Jurkat, Clone E6-1 (cell line): ENCODE results near the gene GLRX5. TPM values are rescaled to one million over a fixed set of nuclear protein-coding genes. Genes with fewer than 3 reads are reported as not detected.

Experiments
- DNase-seq: peaks from one replicate; pipeline ENCODE4 v3.0.0-alpha.2; 2011; ENCODE audit warnings: low read depth, low spot score
- H3K4me3 ChIP-seq: 2 replicates; pipeline ENCODE4 v1.5.1; 2011; ENCODE audit warnings: mild to moderate bottlenecking, low read length, control low read depth, moderate library complexity
- polyA plus RNA-seq: library from polyadenylated mRNA; unstranded; fragments of >200 nt; gene quantifications from one replicate; pipeline ENCODE4 v1.2.1, GENCODE V29; 2012; ENCODE audit warnings: missing spikeins; ENCODE audit not compliant: insufficient read length, insufficient read depth

GLRX5 gene
- polyA plus RNA-seq, result 104 TPM

DNA sequence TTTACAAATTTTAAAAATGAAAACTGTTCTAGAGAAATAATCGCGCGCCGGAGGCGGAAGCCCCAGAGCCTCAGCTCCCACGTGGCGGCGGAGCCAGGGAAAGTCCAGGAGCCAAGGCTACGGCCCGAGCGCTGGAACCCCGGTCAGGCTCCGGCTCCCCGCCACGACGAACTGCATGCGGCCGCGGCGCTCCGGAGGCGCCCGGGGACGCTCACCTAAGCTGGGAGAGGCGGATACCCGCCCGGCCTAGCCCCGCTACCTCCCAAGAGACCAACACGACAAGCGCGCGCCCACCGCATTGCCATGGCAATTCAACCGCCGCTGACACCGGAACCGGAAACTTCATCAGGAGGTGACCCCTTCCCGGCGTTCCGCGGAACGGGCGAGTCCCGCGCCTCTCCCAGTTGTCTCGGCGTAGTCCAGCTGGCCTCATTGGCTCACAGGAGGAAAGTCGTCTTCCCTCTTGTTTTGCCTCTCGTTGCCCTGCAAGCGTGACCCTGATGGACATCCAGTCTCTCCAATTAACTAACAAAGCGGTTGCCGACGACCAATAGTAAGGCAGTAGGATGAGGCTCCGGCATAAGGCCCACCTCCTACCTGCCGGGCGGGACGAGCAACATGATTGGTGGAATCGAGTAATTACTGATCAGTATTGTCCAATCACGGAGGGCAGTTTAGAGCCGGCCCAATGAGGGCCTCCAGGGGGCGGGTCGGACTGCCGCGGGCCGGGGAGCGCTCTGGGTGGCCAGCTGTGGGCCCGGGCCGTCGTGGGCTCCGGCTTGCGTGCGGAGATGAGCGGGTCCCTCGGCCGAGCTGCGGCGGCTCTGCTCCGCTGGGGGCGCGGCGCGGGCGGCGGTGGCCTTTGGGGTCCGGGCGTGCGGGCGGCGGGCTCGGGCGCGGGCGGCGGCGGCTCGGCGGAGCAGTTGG lies at the start of gene GLRX5:
Gene GLRX5, plus strand, starts transcription at position 752 of the 927 bp plus-strand sequence. Its CDS starts 40 bp downstream, at position 792.
- DNase-seq, result peak; percentile 100
- H3K4me3 ChIP-seq, result peak within 1 kb of the TSS; percentile 99

DNA sequence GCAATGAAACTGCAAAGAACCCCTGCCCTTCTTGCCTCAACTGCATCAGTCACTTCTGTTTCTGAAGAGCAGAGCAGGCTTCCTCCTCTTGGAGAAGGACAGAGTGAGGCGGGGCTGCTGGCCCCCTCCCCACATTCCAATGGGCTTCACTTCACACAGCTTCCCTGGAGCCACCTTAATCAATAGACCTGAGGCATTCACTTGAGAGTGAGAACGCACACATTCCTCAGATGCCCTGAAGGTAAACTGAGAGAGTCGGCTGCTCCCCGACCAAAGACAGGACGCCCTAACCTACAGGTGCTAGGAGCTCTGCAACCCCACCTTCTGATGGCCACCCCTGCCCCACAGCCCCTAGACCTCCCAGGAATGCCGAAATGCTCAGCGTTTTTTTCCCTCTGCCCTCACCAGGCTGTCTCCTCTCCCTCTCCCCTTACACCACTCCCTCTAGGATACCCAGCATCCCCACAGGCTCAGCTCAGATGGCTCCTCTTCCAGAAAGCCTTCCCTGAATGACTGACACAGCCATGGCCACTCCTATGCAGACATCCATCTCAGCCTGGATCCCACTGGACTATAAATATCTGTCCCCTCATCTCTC lies 49.5 kb upstream of the GLRX5 start:
- no peak for DNase-seq
- no peak overlapping the region for H3K4me3 ChIP-seq

DNA sequence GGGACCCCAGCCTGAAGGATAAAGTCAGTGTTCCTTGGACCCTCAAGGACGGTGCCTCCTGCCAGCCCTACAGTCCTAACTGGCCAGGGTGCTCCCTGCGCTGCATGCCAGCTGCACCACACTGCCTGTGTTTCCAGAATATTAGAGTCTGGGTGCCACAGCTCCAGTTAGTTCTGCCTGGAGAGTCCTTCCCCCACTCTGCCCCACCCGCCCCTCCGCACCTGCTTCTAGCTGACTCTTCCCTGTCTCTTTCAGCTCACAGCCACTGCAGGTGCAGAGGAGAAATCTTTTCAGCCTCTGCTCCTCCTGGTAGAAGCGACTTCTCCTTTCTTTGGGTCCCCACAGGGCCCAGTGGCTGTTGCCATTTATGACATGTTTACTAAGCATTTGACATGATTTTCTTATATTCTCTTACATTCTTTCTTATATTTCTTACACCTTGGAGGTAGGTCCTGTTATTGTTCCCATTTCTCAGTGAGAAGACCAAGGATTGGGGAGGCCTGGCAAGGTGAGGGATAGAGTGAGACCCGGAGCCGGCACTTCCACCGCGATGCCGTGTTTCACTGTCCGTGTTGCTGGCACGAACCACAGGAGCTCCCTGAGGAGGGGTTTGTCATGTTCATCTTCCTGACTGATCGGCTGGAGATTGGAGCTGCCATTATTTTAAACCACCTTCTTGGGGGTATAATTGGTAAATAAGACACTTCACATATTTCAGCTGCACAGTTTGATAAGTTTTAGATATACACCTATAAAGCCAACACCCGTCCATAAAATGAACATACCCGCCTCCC lies 47.8 kb upstream of the GLRX5 start:
- H3K4me3 ChIP-seq, result no peak overlapping the region
- DNase-seq, result no peak

DNA sequence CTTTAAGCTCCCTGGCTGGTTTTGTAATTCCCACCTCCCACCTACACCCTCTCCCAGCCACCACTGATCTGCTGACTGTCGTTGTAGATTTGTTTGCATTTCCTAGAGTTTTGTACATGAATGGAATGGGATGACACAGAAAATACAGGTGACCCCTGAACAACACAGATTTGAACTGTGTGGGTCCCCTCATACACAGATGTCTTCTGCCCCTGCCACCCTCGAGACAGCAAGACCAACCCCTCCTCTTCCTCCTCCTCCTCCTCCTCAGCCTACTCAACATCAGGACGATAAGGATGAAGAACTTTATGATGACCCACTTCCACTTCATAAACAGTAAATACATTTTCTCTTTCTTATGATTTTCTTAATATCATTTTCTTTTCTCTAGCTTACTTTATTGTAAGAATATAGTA lies 47.2 kb upstream of the GLRX5 start:
- H3K4me3 ChIP-seq, result no peak overlapping the region
- DNase-seq, result no peak

DNA sequence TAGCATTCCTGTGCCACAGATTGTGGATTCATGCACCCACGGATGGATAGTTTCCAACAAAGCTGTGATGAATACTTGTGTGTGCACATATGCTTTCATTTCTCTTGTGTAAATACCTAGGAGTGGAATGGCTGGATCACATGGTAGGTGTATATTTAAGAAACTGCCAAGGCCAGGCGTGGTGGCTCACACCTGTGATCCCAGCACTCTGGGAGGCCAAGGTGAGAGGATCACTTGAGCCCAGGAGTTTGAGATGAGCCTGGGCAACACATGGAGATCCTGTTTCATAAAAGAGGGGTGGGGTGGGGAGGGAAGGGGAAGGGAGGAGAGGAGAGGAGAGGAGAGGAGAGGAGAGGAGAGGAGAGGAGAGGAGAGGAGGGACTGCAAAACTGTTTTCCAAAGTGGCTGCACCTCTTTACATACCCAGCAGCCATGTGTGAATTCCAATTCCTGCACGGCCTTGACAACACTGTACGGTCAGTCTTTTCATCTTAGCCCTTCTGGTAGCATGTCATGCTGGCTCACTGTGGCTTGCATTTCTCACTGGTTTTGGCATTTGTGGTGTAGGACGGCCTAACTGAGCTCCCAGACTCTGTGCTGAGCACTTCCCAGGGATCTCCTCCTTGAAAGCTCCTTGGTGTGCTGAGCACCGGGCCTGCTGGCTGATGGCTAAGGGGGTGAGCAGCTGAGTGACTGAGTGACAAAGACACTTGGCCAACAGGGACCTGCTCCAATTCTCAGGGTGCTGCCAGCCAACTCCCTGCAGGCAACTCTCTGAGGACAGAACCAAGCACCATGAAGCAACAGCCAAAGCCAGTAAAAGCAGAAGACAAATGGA lies 46.3 kb upstream of the GLRX5 start:
- no peak overlapping the region for H3K4me3 ChIP-seq
- no peak for DNase-seq

DNA sequence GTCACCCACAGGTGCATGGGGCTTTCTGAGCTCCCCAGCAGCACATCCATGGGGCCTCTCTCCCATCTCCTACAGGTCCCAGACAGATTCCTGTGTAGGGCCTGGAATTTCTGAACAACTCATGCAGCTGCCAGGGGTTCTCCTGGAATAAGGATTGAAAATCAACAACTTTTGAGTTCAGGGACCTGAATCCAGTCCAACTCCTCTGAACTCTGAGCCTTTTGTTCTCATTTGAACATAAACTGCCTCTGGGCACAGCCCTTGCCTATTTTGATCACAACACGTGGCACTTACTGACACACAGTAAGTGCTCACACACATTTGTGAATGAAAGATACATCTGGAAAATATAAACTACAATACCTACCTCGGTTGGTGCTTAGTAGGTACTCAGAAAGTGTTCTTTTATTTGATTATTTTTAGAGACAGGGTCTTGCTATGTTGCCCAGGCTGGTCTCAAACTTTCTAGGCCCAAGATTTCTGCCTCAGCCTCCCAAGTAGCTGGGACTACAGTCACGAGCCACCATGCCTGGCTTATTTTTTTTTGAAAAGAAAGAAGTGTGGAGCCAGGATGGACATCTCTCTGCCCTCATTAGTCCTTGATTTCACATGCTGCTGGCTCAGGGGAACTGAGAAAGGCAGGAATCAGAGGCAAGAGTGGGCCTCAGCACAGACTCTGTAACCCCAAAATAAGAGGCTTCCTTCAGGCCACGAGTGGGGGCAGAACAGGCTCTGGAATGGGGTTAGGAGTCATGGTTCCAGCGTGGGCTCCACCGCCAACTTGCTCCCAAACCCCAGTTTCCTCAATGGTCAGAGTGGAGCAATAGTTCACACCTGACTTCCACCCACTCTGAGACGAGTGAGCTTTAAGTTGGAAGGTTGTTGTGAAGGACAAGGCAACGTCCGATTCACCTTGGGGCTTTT lies 45.4 kb upstream of the GLRX5 start:
- H3K4me3 ChIP-seq, result no peak overlapping the region
- DNase-seq, result no peak

DNA sequence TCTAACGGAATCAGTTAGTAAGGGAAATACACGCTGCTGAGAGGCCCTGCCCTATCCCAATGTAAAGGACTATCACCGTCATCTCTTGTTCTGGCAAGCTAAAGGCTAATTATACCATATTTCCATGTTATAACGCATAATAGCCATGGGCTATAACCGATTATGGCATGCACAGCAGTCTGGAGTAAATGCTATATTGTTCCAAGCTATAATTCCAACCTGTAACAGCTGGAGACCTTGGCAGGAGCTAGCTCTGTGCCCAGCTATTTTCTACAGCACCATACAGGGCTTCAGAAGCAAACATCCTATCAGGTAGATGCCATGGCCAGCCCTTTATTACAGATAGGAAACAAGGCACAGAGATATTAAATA lies 44.7 kb upstream of the GLRX5 start:
- no peak overlapping the region for H3K4me3 ChIP-seq
- no peak for DNase-seq

DNA sequence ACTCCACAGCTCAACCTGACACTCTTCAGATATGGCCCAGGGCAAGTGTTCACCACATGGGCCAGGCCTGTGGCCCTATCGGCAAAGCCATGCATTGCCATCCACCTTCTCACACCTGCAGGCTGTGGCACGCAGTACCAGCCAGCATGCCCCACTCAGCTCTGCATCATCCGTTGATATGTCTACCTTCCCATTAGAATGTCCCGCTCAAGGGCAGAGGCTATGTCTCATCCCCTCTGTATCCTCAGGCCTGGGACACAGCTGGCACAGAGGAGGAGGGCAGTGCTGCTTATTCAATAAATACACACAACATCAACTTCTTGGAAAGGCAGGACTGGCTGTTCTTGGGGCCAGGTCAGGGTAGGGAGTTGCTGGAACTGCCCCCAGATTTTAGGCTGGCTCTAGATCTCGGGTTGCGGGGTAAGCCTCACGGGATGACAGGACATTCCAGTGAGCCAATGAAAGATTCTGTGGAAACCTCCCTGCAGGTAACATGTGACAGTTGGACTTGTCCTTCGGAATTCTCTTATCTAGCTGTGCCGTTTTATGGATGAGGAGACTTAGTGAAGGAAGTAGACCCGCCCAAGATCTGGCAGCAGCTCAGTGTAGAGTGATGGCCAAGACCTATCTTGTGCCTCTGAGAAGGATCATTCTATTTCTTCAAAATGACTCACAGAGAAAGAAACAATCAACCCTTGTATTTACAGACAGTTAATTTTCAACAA lies 44.0 kb upstream of the GLRX5 start:
- no peak overlapping the region for H3K4me3 ChIP-seq
- DNase-seq, result no peak

DNA sequence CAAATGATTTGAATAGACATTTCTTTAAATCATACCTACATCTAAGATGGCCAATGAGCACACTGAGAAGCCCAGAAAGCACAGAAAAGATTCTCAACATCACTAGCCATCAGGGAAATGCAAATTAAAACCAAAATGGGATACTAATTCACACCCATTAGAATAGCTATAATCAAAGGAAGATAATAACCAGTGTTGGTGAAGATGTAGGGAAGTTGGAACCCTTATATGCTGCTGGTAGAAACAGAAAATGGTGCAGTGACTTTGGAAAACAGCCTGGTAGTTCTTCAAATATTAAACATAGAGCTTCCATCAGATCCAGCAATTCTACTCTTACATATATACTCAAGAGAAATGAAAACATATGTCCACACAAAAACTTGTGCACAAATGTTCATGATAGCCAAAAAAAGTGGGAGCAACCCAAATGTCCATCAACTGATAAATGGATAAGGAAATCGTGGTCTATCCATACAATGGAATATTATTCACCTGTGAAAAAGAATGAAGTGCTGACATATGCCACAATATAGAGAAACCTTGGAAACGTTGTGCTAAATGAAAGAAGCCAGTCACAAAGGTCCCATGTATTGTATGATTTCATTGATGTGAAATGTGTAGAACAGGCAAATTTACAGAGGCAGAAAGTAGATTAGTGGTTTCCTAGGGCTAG lies 42.8 kb upstream of the GLRX5 start:
- no peak for DNase-seq
- H3K4me3 ChIP-seq, result no peak overlapping the region

DNA sequence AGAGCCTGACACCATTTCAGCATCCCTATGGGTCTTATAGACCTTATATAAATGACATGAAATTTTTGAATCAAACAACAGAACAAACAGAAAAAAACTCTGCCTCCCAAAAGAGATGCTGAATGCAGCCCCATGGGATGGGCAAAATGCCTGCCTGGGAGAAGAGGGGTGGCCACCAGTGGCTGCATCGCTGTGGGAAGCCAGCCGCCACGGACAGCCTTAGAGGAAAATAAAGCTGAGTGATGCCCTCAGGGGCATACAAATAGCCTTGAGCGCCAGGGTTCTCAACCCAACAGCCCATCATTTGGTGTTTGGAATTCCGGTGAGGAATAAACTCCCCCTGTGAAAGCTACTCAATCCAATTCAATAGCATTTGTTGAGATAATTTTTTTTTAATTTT lies 41.3 kb upstream of the GLRX5 start:
- no peak overlapping the region for H3K4me3 ChIP-seq
- DNase-seq, result no peak

DNA sequence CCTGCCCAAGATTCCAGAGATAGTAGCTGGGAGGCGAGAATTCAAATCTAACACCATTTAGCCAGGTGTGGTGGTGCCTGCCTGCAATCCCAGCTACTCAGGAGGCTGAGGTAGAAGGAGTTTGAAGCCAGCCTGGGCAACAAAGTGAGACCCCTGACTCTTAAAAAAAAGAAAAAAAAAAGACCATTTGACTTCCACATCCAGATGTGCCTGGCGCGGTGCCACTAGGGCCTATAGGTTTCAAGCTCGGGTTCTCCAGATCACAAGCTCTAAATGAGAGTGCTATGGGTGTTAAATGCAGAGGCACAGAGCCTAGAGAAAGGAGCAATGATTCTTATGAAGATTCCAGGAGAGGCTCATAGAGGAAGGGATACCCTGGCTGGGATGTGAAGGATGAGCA lies 40.9 kb upstream of the GLRX5 start:
- H3K4me3 ChIP-seq, result no peak overlapping the region
- DNase-seq, result no peak

DNA sequence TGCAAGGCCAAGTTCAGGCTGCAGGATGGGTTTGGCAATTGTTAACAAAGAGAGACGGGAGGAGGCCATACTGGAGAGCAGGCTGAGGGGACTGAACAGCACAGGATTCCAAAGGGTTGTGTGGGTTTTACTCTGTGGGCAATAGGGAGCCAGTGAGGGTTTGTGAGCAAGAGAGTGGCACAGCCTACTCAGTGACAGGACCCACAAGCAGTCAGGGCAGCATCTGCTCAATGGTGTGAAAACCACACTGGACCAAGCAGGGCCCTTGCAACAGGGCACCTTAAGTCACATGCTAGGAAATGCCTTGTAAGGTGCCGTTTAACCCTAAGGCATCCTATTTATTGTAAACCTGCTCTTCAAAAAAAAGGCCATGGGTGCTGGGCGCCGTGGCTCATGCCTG lies 40.4 kb upstream of the GLRX5 start:
- no peak for DNase-seq
- H3K4me3 ChIP-seq, result no peak overlapping the region

DNA sequence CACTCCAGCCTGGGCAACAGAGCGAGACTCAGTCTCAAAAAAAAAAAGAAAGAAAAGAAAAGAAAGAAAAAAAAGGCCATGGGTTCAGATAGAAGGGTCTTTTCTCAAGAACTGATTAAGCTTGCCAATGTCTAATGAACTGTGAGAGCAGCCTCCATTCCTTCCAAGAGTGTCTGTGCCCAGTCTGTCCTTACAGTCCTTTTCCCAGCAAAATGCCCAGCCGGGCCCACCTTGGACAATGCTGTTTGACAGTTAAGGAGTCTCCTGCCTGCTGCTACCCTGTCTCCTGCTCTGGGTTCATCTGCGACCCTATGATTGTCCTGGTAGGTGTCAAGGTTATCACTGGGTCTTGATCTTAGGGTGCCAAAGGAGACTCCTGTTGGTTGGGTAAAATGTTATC lies 39.8 kb upstream of the GLRX5 start:
- no peak for DNase-seq
- H3K4me3 ChIP-seq, result no peak overlapping the region

DNA sequence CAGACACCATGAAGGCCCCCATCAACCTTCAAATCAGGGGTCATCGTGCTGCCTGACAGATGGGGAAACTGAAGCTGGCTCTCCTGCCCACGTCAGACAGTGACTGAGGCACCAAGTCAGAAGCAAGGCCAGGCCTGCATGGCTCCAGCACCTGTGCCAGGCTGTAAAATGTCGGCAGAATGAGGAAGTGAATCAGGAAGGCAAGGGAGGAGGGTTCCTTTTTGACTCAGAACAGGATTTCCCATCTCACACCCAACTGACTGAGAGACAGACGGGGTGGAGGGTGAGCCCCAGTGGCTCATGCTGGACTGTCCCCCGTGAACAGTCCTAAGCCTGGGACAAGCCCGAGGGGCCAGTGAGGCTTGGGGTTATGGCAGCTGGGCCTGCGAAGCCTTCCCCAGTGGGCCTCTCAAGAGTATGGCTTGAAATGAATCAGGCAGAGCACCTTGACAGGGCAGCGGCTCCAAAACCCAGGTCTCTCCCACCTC lies 39.3 kb upstream of the GLRX5 start:
- no peak overlapping the region for H3K4me3 ChIP-seq
- DNase-seq, result no peak

DNA sequence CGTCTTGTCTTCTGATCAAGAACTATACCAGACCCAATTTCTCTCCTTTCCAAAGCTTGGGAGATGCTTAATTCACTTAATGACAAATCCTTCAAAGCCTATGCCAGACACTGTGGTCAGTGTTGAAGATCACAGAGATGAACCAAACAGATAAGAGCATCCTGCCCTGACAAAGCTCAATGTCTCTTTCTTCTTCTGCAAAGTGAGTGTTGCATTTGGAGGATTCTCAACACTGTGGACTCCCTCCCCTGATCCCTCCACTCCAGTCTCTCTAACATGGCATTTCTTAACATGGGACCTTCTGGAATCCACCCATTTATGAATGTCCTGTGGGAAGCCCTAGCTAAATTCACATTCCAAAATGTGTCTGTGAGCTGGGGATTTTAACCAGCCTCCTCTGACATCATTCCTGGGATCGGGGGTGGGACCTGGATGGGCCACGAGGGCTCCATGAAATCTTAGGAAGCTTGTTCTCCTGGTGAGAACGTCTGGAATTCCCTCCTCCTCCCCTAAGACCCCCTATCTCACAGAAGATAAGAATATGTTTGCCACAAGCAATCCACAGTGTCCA lies 38.7 kb upstream of the GLRX5 start:
- H3K4me3 ChIP-seq, result no peak overlapping the region
- DNase-seq, result no peak

DNA sequence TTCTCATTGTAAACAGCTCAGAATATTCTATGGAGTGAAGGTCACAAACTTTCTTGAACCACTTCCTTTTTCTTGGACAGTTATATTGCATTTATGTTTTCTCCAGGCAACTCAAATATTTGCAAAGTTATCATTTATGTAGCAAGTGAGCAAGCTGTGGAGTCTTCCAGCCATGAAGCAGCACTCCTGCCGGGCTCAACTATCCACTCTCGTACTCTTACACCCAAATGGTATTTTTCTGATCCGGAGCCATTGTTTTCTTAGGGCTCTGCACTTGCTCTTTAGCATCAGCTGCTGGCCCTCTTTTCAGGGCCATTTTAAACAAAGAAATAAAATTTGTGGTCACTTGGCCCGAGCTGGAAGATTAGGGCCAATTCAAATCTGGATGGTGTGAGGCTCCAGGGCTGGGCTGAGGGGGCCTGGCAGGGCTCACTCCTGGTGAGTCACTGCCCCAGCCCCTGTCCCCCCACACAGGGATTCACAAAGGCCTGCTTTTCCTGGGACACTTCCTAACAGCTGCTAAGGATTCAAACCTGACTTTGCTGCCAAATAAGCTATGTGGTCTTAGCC lies 38.1 kb upstream of the GLRX5 start:
- H3K4me3 ChIP-seq, result no peak overlapping the region
- DNase-seq, result no peak
